Subcutaneous adipose tissue (tissue), 4 donors: Measurements from ENCODE around the gene GTPBP1. TPM values are rescaled to one million over a fixed set of nuclear protein-coding genes. Genes with fewer than 3 reads are reported as not detected.

Experiments
- total RNA-seq, 4 donors: library from RNA; depleted of rRNA; stranded (reverse); fragments of >200 nt; gene quantifications; one replicate each; pipeline ENCODE4 v1.1.0, GENCODE V29; 2016
- TF ChIP-seq, protein P1 (sequence below): fragments of 450-650 bp; IDR thresholded peaks from one replicate; pipeline ENCODE4 v1.5.1; 2016; ENCODE audit warnings: low read depth, mild to moderate bottlenecking, control low read depth, antibody characterized with exemption, moderate library complexity

GTPBP1 gene
- total RNA-seq, 4 donors from 2014 or later: 15.7 to 35.2 (median 30.0) TPM

DNA sequence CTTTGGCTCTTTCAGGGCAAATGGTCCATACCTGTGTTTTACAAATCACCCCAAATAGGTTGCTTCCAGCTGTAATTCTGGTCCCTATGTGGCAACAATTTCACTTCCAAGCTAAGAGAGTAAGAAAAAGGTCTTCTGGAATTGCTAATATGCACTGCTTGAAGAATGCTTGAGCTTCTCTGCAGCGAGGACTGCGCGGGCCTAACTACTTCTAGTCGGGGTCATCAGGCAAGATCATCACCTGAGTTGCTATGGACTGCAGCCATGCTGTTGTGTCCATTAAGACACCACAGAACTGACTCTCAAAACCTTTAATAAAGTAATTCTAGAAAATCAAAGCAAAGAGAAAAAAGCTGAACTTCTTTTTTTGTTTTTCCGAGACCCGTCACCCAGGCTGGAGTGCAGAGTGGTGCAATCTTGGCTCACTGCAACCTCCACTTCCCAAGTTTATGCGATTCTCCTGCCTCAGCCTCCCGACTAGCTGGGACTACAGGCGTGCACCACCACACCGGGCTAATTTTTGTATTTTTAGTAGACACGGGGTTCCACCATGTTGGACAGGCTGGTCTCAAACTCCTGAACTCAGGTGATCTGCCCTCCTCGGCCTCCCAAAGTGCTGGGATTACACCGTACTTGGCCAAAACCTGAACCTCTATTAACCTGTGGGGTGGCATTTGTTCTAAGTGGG, 7.2 kb upstream of the GTPBP1 start:
- TF ChIP-seq, protein P1, sequence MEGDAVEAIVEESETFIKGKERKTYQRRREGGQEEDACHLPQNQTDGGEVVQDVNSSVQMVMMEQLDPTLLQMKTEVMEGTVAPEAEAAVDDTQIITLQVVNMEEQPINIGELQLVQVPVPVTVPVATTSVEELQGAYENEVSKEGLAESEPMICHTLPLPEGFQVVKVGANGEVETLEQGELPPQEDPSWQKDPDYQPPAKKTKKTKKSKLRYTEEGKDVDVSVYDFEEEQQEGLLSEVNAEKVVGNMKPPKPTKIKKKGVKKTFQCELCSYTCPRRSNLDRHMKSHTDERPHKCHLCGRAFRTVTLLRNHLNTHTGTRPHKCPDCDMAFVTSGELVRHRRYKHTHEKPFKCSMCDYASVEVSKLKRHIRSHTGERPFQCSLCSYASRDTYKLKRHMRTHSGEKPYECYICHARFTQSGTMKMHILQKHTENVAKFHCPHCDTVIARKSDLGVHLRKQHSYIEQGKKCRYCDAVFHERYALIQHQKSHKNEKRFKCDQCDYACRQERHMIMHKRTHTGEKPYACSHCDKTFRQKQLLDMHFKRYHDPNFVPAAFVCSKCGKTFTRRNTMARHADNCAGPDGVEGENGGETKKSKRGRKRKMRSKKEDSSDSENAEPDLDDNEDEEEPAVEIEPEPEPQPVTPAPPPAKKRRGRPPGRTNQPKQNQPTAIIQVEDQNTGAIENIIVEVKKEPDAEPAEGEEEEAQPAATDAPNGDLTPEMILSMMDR: no peak

DNA sequence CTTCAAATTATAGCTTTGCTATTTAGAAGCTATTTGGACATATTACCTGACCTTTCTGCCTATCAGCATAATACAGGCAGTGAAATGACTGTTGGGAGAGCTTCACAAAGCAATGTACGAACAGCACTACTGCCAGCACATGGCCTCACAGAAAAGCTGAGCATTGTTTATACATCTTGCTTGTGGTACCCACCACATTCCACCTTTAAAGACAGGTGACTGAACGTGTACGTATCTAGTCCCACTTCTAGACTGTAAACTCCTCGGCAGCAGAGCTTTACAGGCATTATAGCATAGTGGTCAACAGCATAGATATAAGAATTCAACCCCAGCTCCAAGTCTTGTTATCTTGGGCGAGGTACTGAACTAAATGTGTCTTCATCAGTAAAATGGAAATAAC, 6.6 kb upstream of the GTPBP1 start:
- TF ChIP-seq, protein P1: no peak

DNA sequence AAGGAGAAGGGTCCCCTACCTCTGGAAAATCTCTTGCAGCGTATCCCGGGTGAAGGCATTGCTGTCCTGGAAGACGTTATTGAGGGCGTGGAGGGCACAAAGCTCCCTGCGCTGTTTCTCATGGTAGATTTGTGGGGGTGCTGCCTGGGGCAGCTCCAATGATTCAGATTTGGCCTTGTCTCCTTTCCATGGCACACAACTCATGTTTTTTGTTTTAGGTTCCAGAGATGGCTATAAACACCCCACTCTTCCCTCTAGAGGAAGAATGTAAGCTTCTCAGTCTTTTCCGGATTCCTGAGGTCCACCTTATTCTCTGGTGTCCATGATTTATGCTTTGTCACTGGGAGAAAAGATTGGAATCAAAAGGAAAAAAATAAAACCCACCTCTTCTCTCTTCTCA, 6.0 kb upstream of the GTPBP1 start:
- TF ChIP-seq, protein P1: no peak

DNA sequence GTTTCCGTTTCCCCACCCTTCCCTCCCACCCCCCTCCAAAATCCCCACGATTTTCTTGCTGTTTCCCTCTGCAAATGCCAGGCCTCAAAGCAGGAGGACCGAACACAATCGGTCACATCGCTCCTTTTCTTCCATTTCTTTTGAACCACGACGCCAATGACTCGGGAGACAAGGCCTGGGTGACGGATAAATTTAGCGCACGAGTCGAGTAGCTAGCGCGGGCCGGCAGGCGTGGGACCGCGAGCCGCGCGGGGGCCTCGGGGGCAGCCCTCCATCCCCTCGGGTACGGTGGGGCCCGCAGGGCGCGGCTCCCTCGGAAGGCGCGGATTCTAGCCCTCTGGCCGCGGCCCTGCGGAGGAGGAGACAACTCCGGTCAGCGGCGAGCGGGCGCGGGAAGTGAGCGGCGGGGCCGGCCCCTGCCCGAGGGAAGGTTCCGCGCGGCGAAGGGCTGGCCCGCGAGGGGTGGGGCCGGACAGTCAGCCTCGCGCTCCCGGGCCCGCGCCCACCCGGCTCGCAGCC, 5.4 kb upstream of the GTPBP1 start:
- TF ChIP-seq, protein P1: no peak

DNA sequence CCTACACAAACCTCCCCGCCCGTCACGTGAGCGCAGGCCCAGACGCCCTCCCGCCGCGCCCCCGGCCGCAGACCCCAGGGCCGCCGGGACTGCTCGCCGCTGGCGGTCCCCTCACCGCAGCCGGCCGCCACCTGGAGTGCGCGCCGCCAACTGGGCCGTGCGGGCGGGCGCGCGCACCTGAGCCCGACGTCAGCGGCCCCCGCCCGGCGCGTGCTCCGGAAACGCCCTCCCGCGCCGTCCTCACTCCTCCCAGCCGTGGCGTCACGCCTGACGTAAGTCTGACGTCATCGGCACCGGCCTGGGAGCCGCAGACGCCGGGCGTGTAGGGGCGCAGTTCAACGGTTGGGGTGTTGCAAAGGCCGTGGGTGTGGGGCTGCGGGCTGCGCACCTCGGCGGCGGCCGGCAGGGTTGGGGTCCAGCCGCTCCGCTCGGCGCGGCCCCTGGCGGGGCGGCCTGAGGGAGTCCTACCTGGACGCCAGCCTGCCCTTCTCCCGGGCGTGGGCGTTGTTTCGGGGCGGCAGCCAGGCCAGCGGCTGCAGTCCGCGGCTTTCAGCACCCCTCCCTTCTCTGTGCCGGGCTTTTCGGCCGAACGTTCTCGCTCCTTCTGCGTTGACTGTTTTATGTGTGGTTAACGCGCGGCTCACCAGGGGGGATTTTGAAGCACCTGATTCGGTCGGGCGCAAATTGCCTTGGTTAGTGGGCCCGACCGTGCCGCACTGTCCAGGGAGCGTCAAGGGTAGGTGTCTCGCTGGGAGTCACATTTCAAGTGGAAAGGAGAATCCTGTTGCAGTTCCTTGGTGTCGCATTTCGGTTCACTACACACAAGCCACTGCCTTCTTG, 4.7 kb upstream of the GTPBP1 start, which contains the start of gene JOSD1:
TSS of gene JOSD1 (minus strand) at position 155 of the 840 bp plus-strand sequence. CDS start 956 bp downstream, outside the sequence.
- TF ChIP-seq, protein P1: no peak

DNA sequence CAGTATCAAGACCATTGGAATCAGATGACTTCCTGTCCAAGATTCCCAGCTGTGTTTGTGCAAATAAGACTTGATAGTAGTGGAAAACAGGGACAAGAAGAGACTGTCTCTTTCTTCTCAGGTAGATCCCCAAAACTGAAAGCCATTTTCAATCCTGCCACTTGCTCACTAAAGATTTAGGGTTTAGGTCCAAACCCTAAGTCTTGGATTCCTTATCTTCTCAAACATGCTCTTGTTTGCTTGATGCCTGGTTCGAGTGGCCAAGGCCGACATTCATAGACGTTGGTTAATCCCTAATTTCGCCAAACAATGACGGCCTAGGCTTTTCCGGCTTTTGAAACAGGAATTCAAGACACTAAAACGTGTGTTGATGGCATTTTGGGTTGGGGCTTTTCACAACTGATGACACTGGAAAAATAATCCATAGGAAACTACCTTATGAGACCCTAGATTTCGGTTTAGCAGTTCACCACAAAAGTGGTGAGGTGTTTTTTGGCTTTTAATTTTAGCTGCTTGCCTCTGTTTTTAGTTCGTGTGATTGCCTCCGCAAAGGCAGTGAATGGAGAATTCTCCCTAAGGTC, 1.0 kb upstream of the GTPBP1 start:
- TF ChIP-seq, protein P1: no peak
